MM.1S (cell line): ENCODE data around the gene HSD11B2.

ENCODE experiments used
- CTCF ChIP-seq: fragments of 300-600 bp; sonication (generic); IDR thresholded peaks from 2 replicates; pipeline ENCODE4 v1.5.1; 2016; ENCODE audit warnings: antibody characterized with exemption, low read length, mixed read lengths
- EZH2 ChIP-seq: fragments of 300-600 bp; sonication (generic); optimal IDR thresholded peaks from 2 replicates; pipeline ENCODE3; 2017; ENCODE audit warnings: low read depth, mild to moderate bottlenecking, antibody characterized with exemption, low read length, mixed read lengths

GRCh38 chr16:67405336-67405735 is 25.6 kb upstream of the HSD11B2 start:
- TF ChIP-seq CTCF, result no peak
- TF ChIP-seq EZH2, result no peak
